Stimulated activated CD4-positive, alpha-beta T cell treated with anti-CD3 and anti-CD28 coated beads, Interleukin-15, amount 100 ng/mL, for 1 hour (primary cell): ENCODE measurements around the gene RAG1.
"Not testable (repeated sequence)": the region's sequence is repeated elsewhere in the genome, so short reads cannot be mapped to it uniquely, and the experiment has no call there.

Experiments
- DNase-seq, 2 donors: peaks; one replicate each; pipeline ENCODE4 v3.0.0-alpha.2; 2020; ENCODE audit warnings: low read depth in 1 of 2, low spot score in 1 of 2

The RAG1 gene

GRCh38 chr11:36567694-36568093 is at the start of gene RAG1:
RAG1 (plus strand) TSS chr11:36568007; CDS start chr11:36573305, 5,298 bp downstream.
- DNase-seq: no peak

GRCh38 chr11:36530840-36531239 is 37.0 kb upstream of the RAG1 start:
- DNase-seq: no peak

- DNase-seq: no peak
Measured at GRCh38 chr11:36532941-36533601, 34.7 kb upstream of the RAG1 start.

- no peak for DNase-seq
Measured at GRCh38 chr11:36534276-36534840, 33.4 kb upstream of the RAG1 start.

GRCh38 chr11:36540998-36541397 is 26.8 kb upstream of the RAG1 start:
- DNase-seq: no peak

- no peak for DNase-seq
Measured at GRCh38 chr11:36550385-36551115, 17.3 kb upstream of the RAG1 start.

GRCh38 chr11:36557390-36557789 is 10.4 kb upstream of the RAG1 start:
- not testable (repeated sequence) for DNase-seq

- DNase-seq: no peak
Measured at GRCh38 chr11:36557991-36558390, 9.8 kb upstream of the RAG1 start.

GRCh38 chr11:36558571-36559413 is 9.0 kb upstream of the RAG1 start:
- no peak for DNase-seq

- no peak for DNase-seq
Measured at GRCh38 chr11:36564376-36565030, 3.3 kb upstream of the RAG1 start.

GRCh38 chr11:36565031-36565610 is 2.7 kb upstream of the RAG1 start:
- DNase-seq: no peak

GRCh38 chr11:36566407-36567053 is 1.3 kb upstream of the RAG1 start:
- no peak for DNase-seq

GRCh38 chr11:36569095-36569494 is 1.3 kb downstream of the RAG1 start:
- no peak for DNase-seq

GRCh38 chr11:36574486-36574885 is 6.7 kb downstream of the RAG1 start:
- DNase-seq: no peak

GRCh38 chr11:36577373-36577772 is 9.6 kb downstream of the RAG1 start:
- no peak for DNase-seq

GRCh38 chr11:36577859-36578258 is 10.1 kb downstream of the RAG1 start:
- DNase-seq: no peak

- no peak for DNase-seq
Measured at GRCh38 chr11:36578458-36578857, 10.7 kb downstream of the RAG1 start.

- no peak for DNase-seq
Measured at GRCh38 chr11:36581536-36581935, 13.7 kb downstream of the RAG1 start.

- no peak for DNase-seq
Measured at GRCh38 chr11:36583667-36584066, 15.9 kb downstream of the RAG1 start.

GRCh38 chr11:36586543-36586942 is 18.7 kb downstream of the RAG1 start:
- no peak for DNase-seq
